ENCODE results near the gene LSM14B.

DNA sequence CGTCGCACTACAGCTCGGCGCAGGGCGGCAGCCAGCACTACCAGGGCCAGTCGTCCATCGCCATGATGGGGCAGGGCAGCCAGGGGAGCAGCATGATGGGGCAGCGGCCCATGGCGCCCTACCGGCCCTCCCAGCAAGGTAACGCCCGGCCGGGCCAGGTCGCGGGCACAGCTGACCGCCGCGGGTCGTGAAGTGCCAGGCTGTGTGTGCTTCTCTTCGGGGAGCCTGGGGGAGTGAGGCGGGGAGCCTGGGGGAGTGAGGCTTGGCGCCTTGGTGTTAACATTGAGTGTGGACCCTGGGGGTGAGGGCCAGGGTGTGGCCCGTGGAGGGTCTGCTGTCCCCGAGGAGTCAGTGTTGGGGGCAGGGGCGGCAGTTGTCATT is 41.2 kb downstream of the LSM14B start:
- TF ChIP-seq, protein P1, sequence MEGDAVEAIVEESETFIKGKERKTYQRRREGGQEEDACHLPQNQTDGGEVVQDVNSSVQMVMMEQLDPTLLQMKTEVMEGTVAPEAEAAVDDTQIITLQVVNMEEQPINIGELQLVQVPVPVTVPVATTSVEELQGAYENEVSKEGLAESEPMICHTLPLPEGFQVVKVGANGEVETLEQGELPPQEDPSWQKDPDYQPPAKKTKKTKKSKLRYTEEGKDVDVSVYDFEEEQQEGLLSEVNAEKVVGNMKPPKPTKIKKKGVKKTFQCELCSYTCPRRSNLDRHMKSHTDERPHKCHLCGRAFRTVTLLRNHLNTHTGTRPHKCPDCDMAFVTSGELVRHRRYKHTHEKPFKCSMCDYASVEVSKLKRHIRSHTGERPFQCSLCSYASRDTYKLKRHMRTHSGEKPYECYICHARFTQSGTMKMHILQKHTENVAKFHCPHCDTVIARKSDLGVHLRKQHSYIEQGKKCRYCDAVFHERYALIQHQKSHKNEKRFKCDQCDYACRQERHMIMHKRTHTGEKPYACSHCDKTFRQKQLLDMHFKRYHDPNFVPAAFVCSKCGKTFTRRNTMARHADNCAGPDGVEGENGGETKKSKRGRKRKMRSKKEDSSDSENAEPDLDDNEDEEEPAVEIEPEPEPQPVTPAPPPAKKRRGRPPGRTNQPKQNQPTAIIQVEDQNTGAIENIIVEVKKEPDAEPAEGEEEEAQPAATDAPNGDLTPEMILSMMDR (IDR thresholded peaks at IDR 0.05; ENCODE audit: low read length) = no peak
- no peak for TF ChIP-seq EZH2 (IDR thresholded peaks at IDR 0.05; ENCODE audit: borderline replicate concordance, low read length)

Measured in OCI-LY1 (cell line).